GM21528 (cell line): ENCODE data around the gene STK24.

Source experiments
- ATAC-seq: cut with Tn5 transposase; IDR thresholded peaks from one replicate; pipeline ENCODE4 v1.9.1; 2021; ENCODE audit warnings: mild to moderate bottlenecking, moderate library complexity; ENCODE audit not compliant: unreplicated experiment, low FRiP score

Gene STK24

GRCh38 chr13:98495627-98496478 is 81.1 kb downstream of the STK24 start:
- ATAC-seq, result no peak

GRCh38 chr13:98494769-98495168 is 82.1 kb downstream of the STK24 start:
- ATAC-seq, result no peak

GRCh38 chr13:98493042-98493712 is 83.7 kb downstream of the STK24 start:
- no peak for ATAC-seq

- ATAC-seq, result no peak
Observed at GRCh38 chr13:98492335-98493041, 84.4 kb downstream of the STK24 start.

GRCh38 chr13:98490866-98491265 is 86.0 kb downstream of the STK24 start:
- ATAC-seq, result no peak

GRCh38 chr13:98490195-98490836 is 86.6 kb downstream of the STK24 start:
- no peak for ATAC-seq

- ATAC-seq, result no peak
Observed at GRCh38 chr13:98489446-98490194, 87.3 kb downstream of the STK24 start.

GRCh38 chr13:98488736-98489135 is 88.2 kb downstream of the STK24 start:
- peak; percentile 64 for ATAC-seq

- no peak for ATAC-seq
Observed at GRCh38 chr13:98487522-98487921, 89.4 kb downstream of the STK24 start.

GRCh38 chr13:98487016-98487415 is 89.9 kb downstream of the STK24 start:
- ATAC-seq, result no peak

GRCh38 chr13:98486412-98486811 is 90.5 kb downstream of the STK24 start:
- no peak for ATAC-seq

GRCh38 chr13:98485561-98485960 is 91.3 kb downstream of the STK24 start:
- ATAC-seq, result no peak

- ATAC-seq, result peak; percentile 34
Observed at GRCh38 chr13:98484289-98485219, 92.4 kb downstream of the STK24 start.

- ATAC-seq, result no peak
Observed at GRCh38 chr13:98483601-98484288, 93.2 kb downstream of the STK24 start.

GRCh38 chr13:98482476-98483444 is 94.1 kb downstream of the STK24 start:
- ATAC-seq, result no peak

GRCh38 chr13:98480915-98481877 is 95.7 kb downstream of the STK24 start:
- ATAC-seq, result no peak
